ENCODE data around the gene OGFRL1.
A peak's percentile ranks its signal among the peaks of the same experiment; 100 is the strongest.
"Not testable (repeated sequence)": the region's sequence is repeated elsewhere in the genome, so short reads cannot be mapped to it uniquely, and the experiment has no call there.

Gene OGFRL1
- 73.8 to 106 reads per million in 2 donors for total RNA-seq

DNA sequence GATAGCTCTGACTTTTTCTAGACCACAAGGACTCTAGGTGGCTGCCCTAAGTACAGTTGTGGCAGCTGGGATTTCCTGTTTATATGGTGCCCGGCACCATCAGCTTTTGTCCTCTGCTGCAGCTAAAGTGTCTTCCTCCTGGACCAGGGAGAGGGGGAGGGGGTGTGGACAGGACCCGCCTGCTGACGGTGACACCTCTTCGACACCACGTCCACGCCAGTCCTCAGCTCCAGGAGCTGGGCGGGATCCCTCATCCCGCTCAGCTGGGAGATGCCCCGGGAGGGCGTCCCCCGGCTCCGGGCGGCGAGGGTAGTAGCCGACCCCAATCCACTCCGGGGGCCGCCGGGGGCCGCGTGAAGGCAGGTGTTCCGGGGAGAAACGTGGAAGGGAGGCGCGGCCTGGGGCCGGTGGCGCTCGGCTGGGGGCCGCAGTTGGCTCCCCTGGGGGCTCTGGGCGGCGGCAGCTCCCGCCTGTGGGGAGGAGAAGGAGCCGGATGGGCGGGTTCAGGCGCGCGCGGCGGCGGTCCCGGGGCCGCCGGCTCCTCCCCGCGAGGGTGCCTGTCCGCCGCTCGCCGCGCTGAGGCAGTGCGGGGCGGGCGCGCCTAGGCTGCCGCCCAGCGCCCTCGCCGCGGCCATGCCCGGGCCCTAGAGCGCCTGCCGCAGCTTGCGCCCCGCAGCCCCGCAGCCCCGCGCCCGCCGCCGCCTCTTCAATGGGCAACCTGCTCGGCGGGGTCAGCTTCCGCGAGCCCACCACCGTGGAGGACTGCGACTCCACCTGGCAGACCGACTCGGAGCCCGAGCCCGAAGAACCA lies at the start of gene OGFRL1:
TSS of gene OGFRL1 (plus strand) at position 584 of the 811 bp plus-strand sequence. CDS start at position 710, 126 bp downstream.
- DNase-seq, result peak; percentile 67

DNA sequence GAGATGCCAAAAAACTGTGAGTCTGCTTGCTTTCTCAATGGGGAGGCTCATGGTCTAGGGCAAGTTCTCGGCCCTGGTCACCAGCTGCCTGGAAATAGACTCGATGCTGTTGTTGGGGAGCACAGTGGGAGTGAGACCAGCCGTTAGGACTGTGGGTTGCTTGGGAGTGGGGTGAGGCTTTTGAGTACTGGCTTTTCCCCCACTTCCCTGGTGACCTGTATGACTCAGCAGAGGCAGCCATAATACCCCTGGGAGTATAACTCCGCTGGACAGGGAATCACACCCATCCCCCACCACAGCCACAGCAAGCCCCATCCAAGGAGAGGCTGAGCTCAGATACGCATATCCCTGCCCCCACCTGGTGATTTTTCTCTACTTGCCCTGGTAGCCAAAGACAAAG lies 48.9 kb upstream of the OGFRL1 start:
- DNase-seq, result no peak

DNA sequence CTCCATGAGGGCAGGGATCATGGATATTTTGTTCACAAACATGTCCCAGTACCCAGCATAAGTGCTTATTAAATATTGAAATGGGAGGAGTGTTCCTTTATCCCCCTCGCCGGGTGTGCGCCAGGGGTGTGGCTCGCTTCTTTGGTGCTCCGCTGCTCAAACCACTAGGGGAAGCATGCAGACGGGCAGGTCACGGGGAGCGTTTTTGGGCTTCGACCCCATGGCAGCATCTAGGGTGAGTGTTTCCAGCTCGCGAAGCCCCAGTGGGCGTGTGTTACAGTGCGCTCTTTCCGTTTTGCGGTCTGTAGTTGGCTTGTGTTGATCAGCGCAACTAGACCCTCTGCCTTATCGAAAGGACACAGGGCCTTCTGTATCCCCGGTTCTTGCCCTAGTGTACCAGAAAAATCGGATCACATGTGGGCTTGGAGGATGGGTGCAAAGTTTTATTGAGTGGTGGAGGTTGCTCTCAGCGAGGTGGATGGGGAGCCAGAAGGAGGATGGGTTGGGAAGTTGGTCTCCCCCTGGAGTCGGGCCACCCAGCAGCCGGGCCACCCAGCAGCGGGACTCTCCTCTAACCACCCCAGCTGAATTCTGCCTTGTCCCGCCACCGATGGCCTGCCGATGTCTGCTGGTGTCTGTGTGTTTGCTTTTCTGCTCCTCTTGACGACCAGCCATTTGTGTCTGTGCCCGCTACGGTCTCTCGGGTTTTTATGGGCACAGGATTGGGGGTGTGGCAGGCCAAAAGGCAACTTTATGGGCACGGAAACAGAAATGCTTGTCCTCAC lies 43.2 kb upstream of the OGFRL1 start:
- DNase-seq, result no peak

DNA sequence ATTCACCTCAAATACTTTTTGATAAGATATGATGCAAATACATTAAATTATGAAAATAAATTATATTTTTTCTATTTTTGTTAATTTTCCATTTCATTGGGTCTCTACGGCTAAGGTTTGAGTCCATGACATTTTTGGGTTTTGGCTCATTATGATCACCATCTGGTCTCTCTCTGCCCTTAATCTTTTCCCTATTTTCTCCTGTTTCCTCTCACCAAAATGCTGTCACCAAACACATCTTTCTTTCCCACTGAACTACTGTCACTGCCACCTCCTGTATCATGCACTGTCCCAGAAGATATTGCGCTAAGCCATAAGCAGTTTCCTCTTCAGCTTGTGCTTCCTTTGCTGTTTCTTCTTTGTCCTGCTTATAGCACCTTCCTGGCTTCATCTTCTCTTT lies 42.0 kb upstream of the OGFRL1 start:
- no peak for DNase-seq

DNA sequence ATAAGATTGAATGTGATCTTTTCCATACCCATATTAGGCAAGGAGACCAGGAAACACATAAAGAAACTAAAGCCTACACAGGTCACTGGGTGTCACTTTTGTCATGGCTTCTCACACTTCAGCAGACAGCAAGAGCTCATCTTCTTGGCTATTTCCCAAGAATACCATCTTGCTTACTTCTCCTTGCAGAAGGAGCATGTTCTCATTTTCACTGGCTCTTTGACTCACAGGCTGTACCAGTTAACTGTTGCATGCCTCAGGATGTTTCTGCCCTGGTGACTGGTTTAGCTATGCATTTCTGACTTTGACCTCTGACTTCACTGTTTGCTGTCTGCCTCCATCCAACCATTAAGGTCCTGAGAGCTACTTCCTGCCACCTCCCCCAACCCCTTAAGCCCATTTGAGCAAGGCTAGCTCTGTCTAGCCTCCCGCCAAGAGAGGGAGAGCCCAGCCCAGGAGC lies 40.3 kb upstream of the OGFRL1 start:
- DNase-seq, result no peak

DNA sequence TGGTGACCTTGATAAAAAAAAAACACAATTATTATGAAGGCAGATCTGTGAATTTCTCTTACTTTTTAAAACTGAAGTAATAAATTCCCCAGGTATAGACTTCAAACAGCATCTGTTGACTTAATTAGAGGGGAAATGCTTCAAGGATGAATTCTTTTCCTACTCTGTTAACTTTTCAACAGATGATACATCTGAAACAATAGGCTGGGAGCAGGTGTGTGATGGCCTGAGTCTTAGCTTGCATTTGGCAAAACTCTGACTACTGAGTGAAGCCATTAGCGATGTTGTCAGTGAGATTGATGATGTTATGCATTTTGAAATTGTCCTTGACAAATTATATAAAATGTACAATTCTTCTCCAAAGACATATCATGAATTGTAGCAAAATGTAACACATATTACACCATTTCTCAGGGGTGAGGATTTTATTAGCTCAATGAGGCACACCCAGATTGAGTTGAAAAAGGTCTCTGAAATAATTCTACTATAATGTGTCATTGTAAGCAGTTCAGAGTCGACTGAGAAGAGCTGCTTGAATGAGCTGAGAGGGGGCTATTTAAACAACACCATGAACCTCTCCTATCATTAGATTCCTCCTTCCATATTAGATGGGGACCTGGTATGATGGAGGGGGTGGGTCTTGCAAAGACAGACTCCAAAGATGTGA lies 39.6 kb upstream of the OGFRL1 start:
- DNase-seq, result no peak

DNA sequence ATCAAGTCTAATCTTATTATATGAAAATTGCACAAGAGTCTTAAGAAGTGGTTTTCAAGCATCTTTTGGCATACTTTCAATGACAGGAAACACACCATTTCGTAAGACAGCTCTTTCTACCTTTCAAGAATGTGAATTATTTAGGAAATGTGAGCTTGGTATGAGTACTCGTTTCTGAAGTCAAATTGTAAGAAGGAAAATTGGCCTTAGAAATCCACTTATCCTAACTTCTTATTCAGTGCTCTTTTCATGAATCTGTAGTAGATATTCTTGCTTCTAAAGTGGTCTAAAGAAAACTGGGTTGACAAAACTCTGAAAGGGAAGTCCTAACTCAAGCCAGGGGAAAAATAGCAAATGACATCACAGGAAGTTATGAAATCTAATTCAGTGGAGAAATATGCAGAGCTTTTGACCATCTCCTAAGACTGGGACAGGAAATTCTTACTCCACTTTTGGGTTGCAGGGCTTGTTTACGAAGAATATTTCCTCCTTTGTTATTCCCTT lies 38.5 kb upstream of the OGFRL1 start:
- DNase-seq, result no peak

DNA sequence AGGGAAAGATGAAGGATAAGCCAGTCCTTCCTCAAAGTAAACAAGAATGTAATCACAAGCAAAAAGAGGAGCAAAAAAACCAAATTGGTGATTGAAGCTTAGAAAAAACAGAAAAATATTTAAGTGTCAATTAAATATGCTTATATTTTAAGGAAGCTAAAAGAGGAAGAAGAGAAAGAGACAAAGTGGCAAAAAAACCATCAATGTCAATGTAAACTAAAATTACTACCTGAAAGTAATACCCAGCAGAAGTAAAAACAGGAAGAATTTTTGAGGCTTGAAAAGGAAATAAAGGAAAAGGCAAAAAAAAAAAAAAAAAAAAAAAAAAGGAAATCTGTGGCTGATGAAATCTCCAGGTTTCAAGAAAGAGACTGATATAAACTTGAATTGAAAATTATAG lies 36.2 kb upstream of the OGFRL1 start:
- DNase-seq, result no peak

DNA sequence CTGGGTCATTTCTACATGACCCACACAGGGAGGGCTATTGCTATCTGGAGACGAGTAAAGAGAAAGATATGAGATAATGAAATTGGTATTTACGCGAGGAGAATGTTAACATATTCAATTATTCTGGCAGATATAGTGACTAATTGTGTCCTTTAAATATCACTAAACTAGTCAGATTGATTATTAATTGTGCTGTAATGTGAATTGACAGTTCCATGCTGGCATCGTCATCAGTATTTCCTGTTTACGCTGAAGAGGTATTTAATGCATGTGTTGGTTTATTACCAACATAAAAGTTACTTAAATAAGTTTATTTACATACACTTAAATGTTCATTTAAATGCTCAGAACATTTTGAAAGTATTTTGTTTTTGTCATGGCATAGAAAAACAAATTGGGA lies 35.7 kb upstream of the OGFRL1 start:
- no peak for DNase-seq

DNA sequence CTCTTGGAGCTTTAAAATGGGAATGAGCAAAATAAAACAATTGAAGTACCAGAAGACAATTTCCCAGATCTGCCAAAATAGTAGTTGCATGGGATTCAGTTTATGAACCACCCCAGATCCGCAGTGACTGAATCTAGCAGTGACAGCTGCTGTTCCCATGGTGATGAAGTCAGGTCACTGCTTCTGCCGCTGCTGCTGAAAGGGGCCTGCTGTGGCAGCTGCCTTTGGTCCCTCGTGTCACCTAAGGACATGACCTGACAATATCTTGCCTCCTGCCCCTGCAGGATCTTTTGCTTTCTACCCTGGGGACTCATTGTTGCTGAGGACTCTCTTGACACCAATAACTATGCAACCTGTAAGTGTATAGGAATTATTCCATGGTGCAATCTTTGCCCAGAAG lies 34.3 kb upstream of the OGFRL1 start:
- DNase-seq, result no peak

DNA sequence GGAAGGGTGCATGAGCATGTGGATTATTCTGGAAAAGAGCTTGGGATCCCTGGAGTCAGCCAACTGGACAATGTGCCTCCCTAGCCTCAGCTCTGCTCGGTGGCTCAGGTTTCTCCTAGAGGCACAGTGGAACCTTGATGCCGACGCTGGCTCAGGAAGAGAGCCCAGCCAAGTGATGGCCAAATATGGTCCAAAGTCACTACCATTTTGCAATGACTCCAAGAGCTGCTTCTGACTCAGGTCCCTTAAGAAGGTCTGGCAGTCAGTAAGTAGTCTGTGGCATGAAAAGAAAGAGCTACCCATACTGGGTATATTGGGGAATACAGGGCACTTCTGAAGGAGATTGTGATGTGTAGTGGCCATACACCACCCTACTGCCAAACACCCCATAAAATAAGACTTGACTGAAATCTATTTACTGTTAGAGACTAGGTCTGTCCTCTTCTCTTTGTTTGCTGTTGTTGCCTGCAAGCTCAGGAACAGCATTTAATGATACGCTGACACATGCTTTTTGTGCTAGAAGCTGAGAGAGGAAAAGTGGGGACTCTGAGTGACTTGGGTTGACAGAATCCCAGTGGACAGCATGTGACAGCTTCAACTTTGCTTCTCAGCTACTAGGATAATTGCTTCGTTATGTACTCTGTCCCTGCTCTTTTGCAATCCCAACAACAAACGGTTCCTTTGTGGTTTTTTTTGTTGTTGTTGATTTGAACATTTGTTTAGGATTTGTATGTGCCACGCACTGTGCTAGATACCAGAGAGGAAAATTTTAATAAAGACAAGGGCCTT lies 30.3 kb upstream of the OGFRL1 start:
- DNase-seq, result no peak

DNA sequence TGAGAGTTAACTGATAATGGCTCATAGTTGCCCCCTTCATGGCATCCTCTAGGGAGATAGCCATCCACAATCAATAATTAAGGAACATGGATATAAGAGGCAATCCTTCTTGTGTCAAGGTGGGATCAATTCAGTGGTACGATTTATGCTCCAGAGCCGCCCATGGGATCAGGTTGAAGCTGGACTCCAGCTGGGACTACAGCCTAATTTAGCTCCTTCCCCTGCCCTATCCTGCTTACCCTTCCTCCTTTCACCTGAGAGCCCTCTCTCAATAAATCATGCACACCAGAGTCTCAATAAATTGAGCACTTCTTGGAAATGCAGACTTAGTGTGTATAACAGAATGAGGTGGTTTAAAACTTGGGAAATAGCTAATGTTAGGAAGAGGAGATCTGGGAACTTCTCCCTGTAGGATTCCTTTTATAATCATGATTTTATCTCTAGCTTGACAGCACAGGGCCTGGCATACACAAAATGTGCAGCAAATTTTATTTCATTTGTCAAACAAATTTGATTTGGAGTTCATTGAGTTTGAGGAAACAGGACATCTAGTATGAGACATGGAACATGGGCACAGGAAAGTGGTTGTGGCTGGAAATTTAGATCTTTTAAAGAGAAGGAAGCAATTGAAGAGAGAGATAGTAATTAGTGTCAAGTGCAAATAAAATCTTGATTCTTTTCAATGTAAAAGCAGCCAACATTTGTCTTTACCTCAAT lies 28.6 kb upstream of the OGFRL1 start:
- DNase-seq, result no peak

DNA sequence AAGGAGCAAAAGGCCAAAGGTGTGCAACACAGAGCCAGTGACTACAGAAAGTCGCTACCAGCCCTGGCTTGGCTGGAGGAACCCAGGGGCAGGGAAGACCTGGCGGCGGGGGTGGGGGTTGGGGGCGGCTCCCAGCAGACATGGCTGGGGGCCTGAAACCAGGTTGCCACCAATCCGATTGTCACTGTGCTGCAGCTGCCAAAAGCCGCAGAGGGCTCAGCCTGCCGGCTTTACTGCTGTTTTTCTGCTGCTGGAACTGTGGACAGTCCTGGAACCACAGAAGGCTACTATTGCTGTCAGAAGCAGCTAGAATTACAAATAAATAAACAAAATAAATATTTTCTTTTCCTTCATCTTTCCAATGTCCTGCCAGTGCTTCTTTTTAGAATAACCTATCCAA lies 25.7 kb upstream of the OGFRL1 start:
- no peak for DNase-seq

DNA sequence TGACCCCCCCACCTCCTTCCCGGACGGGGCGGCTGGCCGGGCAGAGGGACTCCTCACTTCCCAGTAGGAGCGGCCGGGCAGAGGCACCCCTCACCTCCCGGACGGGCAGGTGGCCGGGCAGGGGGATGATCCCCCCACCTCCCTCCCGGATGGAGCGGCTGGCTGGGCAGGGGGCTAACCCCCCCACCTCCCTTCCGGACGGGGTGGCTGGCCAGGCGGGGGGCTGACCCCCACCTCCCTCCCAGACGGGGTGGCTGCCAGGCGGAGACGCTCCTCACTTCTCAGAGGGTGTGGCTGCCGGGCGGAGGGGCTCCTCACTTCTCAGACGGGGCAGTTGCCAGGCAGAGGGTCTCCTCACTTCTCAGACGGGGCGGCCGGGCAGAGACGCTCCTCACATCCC lies 22.2 kb upstream of the OGFRL1 start:
- not testable (repeated sequence) for DNase-seq

DNA sequence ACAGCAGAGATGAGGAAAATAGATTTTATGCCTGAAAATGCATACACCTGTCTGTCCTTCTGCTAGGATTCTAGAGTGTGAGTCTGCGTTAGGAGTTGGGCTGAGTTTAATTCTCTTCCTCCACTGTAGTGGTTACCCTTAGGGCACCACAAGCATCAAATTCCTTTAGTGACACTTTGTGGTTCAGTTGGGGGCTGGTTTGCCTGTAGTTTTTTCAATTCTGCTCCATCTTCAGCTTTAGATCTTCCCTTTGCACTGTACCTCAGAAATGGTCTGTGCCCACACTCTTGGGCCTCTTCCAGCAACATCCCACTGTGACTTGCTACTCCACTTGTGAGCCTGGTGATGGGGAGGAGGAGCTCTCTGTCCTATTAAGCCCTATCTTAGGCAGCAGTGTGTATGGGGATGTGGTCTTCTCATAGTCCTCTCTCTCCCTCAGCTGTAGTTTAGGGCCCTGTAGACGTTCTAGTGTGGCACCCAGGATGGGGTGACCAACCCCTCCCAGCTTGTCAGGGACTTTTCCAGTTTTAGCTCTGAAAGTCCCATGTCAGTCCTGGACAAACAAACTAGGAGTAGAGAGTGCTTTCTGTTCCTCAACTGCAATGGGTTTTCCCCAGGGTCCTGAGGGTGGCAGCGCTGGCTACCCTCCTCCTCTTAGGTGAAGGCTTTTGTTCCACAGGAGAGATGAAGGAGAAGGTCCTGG lies 19.7 kb upstream of the OGFRL1 start:
- DNase-seq, result no peak

DNA sequence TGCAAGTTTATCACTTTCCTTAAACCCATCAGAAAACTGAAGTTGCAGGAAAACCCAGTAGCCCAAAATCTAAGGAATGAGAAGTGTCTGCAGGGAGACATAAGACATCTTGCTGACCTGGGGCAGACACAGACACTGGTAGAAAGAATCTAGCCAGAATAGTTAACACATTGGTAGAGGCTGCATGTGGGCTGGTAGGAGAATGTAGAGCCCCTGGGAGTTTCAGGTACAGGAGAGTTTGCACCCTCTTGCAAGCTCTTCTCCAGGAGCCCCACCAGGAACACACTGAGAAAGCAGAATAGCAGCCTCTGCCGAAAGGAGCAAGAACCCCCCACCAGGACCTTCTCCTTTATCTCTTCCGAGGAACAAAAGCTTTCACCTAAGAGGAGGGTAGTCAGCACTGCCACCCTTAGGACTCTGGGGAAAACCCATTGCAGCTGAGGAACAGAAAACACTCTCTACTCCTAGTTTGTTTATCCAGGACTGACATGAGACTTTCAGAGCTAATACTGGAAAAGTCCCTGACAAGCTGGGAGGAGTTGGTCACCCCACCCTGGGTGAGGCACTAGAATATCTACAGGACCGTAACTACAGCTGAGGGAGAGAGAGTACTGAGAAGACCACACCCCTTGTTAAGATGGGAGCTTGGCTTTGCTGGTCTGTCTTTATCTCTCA lies 10.5 kb upstream of the OGFRL1 start:
- DNase-seq, result no peak

DNA sequence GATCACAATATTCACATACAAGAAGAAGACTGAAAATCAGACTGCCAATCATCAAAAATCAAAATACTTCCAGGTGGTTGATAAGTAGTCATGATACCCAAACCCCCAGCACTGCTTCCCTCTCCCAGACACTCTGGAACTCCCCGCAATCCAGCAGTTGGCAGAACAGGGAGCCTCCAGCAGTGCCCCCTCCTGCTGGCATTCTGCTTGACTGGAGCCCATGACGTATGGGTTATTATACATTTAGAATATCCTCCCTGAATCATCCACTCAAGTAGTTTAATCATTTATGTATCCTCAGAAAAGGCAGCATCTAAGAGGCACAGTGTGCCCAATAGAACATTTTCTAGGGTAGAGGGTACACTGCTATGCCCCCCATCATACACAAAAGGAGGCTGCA lies 9.3 kb upstream of the OGFRL1 start:
- DNase-seq, result no peak

DNA sequence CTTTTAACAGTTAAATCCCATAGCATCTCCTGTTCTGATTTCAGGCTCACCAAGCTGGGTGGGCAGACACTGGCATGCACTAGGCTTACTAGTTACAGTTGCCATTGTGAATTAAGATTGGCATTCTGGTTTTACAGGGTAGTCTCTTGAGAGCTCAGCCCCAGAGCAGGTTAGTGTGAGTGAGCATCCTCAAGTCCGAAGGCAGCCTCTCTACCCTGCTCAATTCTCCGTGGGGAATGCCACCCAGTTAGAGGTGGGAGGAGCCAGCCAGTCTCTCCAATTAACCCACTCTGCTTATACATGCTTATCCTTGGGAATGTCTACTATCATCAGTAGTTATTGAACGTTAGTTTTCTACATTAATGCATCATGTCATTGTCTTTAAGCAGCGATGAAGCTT lies 8.9 kb upstream of the OGFRL1 start:
- DNase-seq, result no peak

DNA sequence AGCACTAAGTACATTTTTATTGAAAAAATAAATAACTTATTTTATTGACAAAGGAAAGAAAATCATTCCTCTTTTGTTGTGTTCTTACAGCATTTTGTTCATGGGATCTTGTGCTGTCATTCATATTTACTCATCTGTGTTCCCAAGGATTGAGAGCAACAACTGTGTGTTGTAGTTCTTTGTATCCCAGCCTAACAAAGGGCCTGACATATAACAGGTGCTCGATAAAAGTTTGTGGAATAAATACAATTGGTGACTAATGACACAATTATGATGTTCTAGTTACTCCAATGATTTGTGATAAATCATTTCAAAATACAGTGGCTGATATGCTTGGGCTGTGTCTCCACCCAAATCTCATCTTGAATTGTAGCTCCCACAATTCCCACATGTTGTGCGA lies 7.9 kb upstream of the OGFRL1 start:
- no peak for DNase-seq

DNA sequence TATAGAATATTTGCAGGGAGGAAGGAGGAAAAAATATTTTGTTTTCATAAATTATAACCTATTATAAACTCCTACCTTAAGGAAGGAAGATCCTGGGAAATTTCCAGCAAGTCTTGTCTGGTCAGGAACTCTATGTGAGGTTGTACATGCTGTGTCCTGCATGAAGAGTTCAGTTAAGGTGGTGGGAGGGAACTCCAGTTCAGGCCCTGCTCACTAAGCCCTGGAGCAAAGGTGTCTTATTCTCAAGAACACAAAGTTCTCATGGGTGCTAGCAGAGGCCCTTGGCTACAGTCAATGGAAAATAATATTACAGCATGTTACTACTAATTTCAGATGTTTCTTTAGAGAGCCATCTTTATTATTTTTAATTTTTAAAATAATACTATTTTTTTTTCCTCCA lies 3.8 kb upstream of the OGFRL1 start:
- no peak for DNase-seq

DNA sequence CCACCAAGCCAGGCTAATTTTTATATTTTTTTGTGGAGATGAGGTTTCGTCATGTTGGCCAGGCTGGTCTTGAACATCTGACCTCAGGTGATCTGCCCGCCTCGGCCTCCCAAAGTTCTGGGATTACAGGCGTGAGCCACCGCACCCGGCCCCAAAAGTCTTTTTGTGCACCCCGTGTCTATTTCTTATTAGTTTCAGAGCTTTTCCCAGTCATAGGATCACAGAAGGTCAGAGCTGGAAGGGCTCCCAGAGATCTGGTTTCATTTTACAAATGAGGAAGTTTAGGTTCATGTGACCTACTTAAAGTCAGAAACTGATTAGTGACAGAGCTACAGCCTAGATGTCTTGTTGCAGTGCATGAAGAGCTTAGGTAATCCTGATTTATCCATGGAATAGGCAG lies 1.6 kb upstream of the OGFRL1 start:
- DNase-seq, result no peak
